ENCODE results near the gene GFRA4.

DNA sequence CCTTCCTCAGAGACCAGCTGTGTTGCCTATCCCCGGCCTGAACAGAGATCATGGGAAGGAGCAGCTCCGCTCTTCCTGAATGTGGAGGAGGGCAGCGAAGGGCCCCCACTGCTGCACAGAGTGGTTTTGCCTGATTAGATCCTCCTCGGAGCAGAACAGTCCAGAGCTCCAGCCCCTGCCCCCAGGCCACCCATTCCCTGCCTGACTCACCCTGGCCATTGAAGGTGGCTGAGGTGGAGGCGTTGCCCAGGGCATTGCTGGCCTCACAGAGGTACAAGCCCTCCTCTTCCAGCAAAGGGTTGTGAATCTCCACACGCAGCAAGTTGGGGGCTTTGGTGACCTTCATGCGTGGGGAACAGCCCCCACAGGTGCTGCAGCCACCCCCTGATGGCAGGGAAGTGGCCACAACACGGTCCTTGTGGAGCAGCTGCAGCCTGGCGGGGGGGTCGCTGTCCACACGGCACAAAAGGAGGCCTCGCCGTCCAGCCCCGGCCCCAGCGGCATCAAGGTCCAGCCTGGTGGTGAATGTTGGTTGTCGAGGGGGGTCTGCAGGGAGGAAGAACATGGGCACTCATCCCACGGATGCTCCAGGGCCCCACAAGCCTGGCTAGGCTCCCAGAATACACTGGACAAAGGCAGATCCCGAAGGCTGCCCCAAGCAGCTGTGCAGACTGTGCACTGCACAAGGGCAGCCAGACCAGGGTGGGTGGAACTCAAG lies 34.5 kb upstream of the GFRA4 start:
- TF ChIP-seq, protein P1, sequence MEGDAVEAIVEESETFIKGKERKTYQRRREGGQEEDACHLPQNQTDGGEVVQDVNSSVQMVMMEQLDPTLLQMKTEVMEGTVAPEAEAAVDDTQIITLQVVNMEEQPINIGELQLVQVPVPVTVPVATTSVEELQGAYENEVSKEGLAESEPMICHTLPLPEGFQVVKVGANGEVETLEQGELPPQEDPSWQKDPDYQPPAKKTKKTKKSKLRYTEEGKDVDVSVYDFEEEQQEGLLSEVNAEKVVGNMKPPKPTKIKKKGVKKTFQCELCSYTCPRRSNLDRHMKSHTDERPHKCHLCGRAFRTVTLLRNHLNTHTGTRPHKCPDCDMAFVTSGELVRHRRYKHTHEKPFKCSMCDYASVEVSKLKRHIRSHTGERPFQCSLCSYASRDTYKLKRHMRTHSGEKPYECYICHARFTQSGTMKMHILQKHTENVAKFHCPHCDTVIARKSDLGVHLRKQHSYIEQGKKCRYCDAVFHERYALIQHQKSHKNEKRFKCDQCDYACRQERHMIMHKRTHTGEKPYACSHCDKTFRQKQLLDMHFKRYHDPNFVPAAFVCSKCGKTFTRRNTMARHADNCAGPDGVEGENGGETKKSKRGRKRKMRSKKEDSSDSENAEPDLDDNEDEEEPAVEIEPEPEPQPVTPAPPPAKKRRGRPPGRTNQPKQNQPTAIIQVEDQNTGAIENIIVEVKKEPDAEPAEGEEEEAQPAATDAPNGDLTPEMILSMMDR (IDR thresholded peaks at IDR 0.05): no peak
- no peak for TF ChIP-seq EZH2 (IDR thresholded peaks at IDR 0.05; ENCODE audit: borderline replicate concordance, insufficient read depth, low read depth, low read length, poor library complexity, severe bottlenecking)

All from B cell (primary cell).